ENCODE results near the gene CHAF1A.
A peak's percentile ranks its signal among the peaks of the same experiment; 100 is the strongest.

CHAF1A gene

DNA sequence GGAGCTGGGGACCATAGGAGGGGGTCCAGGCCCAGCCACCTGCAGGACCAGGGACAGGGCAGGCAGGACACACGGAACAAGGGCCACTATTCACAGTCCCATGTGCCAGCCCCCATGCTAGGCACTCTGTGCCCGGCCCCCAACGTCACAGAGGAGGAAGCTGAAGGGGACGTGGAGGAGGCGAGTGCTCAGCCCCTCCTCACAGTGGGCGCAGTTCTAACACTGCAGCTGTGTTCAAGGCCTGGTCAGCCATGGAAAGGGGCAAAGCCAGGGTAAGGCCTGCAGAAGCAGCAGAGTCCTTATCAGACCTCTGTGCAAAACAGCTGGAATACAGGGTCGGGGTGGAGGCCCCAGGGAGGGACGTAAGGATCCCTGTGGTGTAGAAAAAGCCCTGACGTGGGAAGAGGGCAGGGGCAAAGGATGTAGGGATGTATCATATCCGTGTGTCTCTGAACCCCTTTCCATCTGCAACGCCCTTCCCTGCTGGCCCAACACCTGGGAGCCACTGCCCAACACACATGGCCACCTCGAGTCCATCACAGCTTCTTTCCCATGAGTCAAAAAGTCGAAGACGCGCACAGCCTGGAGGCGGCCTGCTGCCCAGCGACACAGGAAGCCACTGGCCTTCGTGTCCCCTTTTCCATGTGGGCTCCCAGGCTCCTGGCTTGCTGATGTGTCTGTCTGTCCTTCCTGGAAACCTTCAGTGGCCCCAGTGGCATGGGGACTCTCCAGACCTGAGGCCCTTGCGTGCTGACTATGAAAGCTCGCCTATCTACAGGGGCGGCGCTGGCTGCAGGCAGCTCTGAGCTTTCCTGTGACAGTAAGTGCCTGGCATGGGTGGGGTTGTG lies 30.1 kb upstream of the CHAF1A start:
- DNase-seq (no peak), ATAC-seq (no peak)
- no peaks in the 10 kb centered on the region for H3K27me3 Mint-ChIP-seq
- peaks cover 95% of the 10 kb centered on the region for H3K4me1 Mint-ChIP-seq
- no peaks in the 10 kb centered on the region for H3K9me3 Mint-ChIP-seq
- no peak overlapping the region for H3K27ac Mint-ChIP-seq
- H3K4me3 Mint-ChIP-seq: no peak overlapping the region

DNA sequence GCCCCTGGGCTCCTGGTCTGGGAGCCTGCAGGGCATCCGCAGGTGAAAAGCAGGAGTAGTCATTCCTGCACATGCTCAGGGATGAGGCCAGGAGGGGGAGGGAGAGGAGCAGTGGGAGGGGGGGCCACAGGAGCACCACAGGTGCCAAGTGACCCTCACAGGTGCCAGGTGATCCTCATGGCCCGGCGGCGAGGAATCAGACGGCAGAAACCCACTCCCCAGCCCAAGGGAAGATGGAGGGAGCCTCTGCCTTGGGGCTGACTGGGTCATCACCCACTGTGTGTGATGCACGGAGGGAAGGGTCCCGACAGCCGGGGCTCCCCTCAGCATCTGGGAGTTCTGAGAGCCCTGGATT lies 29.4 kb upstream of the CHAF1A start:
- no peaks in the 10 kb centered on the region for H3K27me3 Mint-ChIP-seq
- H3K4me3 Mint-ChIP-seq: no peak overlapping the region
- peaks cover 95% of the 10 kb centered on the region for H3K4me1 Mint-ChIP-seq
- no peak overlapping the region for H3K27ac Mint-ChIP-seq
- DNase-seq (no peak), ATAC-seq (no peak)
- H3K9me3 Mint-ChIP-seq: no peaks in the 10 kb centered on the region

DNA sequence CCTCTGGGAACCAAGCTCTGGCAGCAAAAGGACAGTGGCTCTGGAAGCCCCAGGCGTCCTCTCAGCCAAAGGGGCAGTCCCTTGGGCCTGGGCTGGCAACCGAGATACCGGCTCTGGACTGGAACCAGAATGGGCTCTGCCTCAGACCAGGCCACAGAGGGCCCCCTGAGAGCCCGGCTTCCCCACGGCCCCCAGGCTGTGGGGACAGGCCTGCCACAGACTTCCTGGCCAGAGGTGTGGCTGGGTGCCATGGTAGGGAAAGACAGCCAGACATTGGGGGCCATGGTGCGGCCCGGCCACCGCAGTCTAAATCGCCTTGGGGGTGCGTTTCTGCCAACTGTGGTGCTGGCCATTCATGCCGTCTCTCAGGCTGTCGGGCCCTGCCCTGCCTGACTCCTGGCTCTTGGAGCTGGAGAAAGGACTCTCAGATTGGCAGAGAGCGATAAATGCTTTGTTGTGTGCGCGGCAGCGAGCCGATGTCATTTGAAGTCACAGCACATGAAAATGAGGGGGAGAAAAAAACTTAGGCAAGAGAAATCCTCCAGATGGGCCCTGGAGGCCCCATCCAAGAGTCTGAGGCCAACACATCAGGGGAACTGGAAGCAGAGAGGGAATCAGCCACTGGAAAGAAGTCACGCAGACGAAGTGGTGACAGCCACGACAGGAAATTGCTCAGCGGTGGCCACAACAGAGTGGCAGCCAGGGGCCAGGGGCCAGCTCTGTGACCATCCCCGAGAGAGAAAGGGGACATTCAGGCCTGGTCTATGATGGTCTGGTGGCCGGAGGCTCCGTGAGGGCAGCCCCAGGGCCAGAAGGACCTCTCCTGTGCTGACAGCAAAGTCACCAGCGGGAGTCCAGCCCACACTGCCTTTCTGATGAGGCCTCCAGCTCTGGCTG lies 28.6 kb upstream of the CHAF1A start:
- Mint-ChIP-seq H3K4me1 (peaks cover 95% of the 10 kb centered on the region), H3K4me3 (no peak overlapping the region), H3K9me3 (no peaks in the 10 kb centered on the region), H3K27me3 (no peaks in the 10 kb centered on the region), H3K27ac (peak overlapping the region; percentile 45 to 70)
- no peak for ATAC-seq
- DNase-seq: no peak

DNA sequence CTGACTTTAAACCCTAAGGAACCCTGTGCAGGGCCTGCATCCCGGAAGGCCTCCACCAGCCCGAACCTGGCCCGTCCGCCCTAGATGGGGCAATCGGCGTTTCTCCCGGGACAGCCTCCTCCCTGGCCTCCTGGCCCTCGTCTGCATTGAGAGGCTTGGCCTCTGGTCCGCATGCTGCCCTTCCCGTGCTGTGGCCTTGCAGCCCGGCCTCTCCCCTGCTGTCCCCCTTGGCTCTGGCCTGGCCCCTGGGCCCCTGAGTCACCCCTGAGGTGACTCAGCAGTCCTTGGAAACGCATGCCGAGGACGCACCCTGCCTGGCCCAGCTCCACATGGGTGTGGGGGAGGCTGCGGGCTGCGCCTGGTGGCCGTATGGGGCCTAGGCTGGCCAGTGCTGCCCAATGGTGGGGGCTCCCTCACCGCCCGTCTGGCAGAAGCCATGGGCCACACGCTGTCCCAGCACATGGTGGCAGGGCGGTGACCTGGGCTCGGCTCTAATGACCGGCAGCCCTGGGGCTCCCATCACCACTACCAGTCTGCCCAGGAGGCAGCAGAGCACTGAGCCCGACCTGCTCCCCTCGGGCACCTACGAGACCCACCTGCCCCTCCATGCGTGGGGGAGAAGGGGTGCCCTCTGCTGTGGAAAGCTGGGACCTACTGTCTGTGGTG lies 27.8 kb upstream of the CHAF1A start:
- H3K27me3 Mint-ChIP-seq: no peaks in the 10 kb centered on the region
- peaks cover 95% of the 10 kb centered on the region for H3K4me1 Mint-ChIP-seq
- ATAC-seq: no peak
- no peak for DNase-seq
- H3K27ac Mint-ChIP-seq: no peak overlapping the region
- H3K9me3 Mint-ChIP-seq: no peaks in the 10 kb centered on the region
- no peak overlapping the region for H3K4me3 Mint-ChIP-seq

DNA sequence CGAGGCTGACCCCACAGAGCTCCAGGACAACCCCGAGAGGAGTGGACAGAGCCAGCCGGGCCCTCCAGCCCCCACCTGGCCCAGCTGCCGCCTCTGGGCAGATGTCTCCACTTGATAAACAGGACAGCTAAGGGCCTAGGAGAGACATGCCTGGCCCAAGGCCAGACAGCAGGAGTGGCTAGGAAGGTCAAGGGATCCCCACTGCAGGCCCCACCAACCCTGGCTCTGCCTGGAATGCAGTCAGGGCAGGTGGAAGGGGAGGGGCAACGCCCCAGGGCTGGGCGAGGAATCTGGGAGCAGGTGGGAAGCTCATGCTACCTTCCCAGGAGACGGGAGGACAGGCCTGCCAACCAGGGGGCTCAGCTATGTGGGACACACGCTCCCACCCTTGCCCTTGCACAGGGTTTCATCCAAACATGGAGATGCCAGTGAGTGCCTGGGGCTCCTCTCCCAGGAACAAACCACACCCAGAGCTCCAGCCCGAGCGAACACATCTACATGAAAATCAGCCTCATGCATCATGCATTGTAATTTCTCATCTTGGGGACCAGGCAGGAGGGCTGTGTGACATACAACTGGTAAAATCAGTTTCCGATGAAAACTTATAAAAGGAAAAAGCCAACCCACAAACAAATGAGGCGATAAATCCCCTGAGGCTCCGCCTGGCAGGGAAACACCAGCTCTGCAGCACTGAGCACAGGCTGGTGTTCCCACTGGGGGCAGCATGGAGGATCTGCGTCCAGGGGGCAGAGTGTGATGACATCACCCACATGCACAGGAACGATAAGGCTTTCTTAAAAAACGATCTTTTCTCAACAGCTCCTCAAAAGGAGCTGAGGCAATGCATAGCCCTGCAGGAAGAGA lies 27.0 kb upstream of the CHAF1A start:
- peaks cover 95% of the 10 kb centered on the region for H3K4me1 Mint-ChIP-seq
- no peak overlapping the region for H3K4me3 Mint-ChIP-seq
- no peaks in the 10 kb centered on the region for H3K27me3 Mint-ChIP-seq
- ATAC-seq (no peak), DNase-seq (no peak)
- H3K27ac Mint-ChIP-seq: peak overlapping the region in 1 of 2 donors; percentile 50
- no peaks in the 10 kb centered on the region for H3K9me3 Mint-ChIP-seq

DNA sequence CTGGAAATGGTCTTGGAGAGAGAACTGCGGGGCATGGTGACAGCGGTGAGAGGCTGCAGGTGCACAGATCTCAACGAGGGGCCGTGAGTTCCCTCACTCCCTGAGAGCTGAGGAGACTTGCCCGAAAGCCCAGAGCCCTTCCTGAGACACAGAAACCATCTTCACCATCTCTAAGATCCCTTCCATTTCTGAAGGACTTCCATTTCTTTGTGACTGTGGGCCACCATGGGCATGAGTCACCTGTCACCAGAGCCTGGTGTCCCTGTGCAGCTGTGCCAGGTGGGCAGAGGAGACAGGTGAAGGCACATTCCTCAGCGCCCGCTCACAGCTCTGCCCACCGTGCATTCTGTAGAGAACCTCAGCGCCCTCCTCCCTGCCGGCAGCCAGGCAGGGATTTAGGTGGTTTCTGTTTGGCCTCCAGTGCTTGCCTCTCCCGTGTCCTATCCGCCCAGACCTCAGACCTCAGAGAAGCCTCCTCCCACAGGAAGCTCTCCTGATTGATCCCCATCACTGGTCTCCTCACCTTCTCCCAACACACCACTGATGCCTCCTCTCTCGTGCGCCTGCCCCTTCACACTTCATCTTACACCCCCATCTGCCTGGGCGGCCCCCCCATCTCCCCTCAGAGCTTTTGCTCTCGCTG lies 26.3 kb upstream of the CHAF1A start:
- peak overlapping the region in 1 of 2 donors; percentile 51 for H3K27ac Mint-ChIP-seq
- no peak for ATAC-seq

DNA sequence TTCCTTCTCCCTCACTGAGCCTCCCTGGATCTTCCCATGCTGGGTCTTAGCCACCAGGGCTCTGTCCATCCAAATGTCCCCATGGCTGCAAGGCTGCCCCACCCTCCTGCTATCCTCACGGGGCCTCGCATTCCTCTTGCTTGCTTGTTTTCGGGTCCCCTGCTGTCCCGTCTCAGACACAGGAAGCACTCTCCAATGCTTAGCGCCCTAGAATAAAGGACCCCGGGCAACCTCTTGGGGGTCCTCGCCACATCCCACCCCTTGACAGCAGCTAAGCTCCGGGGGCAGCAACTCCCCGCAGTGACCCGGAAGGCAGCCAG lies 25.8 kb upstream of the CHAF1A start:
- Mint-ChIP-seq H3K27me3 (no peaks in the 10 kb centered on the region), H3K27ac (peak overlapping the region in 1 of 2 donors; percentile 51), H3K4me1 (peaks cover 95% of the 10 kb centered on the region), H3K4me3 (peak overlapping the region in 1 of 2 donors; percentile 43), H3K9me3 (no peaks in the 10 kb centered on the region)
- ATAC-seq (no peak), DNase-seq (no peak)

More for the DNA sequence above, 26.3 kb upstream of the CHAF1A start:
- no peaks in the 10 kb centered on the region for H3K27me3 Mint-ChIP-seq
- H3K4me3 Mint-ChIP-seq: no peak overlapping the region
- H3K9me3 Mint-ChIP-seq: no peaks in the 10 kb centered on the region
- DNase-seq: no peak
- peaks cover 95% of the 10 kb centered on the region for H3K4me1 Mint-ChIP-seq

DNA sequence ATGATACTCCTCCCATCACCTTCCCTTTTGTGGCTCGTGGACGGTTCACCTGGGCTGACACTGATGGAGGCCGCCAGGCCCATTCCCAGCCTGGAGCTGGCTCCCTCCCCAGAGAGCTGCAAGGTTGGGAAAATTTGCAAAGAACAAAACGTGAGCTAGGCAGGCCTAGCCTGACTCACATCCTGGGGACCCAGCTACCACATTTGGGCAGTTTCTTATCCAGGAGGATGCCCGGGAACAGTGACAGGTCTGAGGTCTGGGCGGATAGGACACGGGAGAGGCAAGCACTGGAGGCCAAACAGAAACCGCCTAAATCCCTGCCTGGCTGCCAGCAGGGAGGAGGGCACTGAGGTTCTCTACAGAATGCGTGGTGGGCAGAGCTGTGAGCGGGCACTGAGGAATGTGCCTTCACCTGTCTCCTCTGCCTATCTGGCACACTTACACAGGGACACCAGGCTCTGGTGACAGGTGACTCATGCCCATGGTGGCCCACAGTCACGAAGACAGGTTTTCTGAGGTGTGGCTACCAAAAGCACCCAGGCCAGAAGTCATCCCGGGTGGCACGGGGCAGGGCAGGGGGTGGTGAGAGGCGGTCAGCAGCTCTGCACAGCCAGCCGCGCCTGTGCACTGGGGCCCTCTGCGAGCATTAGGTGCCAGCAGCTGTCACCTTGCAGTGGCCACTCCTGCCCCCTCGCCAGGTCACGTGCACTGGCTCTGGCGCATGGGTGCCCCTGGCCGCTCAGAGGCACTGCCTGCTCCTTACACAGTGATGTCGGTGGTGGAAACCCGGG lies 25.3 kb upstream of the CHAF1A start:
- peak overlapping the region in 1 of 2 donors; percentile 27 for H3K27ac Mint-ChIP-seq
- peak overlapping the region in 1 of 2 donors; percentile 19 for H3K4me3 Mint-ChIP-seq
- no peaks in the 10 kb centered on the region for H3K9me3 Mint-ChIP-seq
- DNase-seq (no peak), ATAC-seq (no peak)
- no peaks in the 10 kb centered on the region for H3K27me3 Mint-ChIP-seq
- peaks cover 95% of the 10 kb centered on the region for H3K4me1 Mint-ChIP-seq

DNA sequence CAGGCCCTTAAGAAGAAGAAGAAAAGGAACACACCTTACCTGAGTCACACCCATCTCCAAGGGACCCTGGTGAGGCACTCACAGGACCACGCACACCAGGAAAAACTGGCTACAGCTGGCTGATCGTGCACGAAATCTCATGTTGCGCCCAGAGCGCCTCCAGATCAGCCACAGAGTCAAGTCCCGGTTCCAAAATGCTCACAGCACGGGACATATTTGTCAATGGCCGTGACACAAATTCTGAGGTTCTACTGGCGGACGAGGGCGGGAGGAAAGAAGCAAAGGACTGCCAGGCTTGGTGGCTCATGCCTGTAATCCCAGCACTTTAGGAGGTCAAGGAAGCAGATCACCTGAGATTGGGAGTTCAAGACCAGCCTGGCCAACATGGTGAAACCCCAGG lies 23.6 kb upstream of the CHAF1A start:
- no peak for ATAC-seq

DNA sequence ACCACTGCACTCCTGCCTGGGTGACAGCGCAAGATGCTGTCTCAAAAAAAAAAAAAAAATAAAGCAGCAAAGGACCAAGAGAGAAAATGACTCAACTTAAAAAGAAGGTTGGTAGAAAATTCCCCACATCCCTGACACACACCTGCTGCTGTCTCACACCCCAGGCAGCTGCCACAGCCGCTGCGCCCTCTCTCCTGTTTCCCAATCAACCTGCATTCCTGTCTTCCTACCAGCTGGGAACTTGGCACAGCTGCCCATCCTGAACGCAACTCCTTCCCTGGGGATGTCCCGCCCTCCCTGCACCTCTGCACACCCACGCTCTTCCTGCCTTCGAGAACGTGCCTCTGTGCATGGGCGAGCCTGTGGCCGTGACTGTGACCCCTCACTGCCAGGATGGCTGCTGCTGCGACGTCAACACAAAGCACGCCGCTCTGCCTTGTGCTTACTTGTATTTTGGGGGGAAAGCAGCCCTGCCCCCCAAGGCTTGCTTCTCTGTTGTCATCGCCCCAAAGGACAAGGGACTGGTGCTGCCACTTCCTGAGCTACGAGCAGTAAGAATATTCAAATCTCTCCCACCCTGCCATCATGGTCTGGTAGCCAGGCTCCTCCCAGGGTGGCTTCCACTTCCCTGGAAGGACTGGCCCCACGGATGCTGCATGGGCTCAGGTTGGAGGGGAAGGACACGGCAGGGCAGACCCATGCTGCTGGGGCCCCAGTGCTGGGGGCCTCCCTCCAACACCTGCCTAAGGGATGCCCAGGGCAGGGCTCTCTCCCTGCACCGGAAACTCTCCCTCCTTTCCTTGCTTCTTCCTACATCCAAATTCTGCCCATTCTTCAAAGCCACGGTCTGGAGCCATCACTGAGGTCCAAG lies 22.8 kb upstream of the CHAF1A start:
- DNase-seq: peak; percentile 24 to 46
- no peaks in the 10 kb centered on the region for H3K27me3 Mint-ChIP-seq
- peak overlapping the region; percentile 73 to 87 for H3K4me3 Mint-ChIP-seq
- no peaks in the 10 kb centered on the region for H3K9me3 Mint-ChIP-seq
- peaks cover 84% of the 10 kb centered on the region for H3K4me1 Mint-ChIP-seq
- peak overlapping the region; percentile 71 to 73 for H3K27ac Mint-ChIP-seq
- ATAC-seq: peak; percentile 68

More for the DNA sequence above, 23.6 kb upstream of the CHAF1A start:
- H3K27me3 Mint-ChIP-seq: no peaks in the 10 kb centered on the region
- peak overlapping the region; percentile 73 to 87 for H3K4me3 Mint-ChIP-seq
- no peaks in the 10 kb centered on the region for H3K9me3 Mint-ChIP-seq
- no peak for DNase-seq
- no peak overlapping the region for H3K27ac Mint-ChIP-seq
- peaks cover 89% of the 10 kb centered on the region for H3K4me1 Mint-ChIP-seq

- peak overlapping the region in 1 of 2 donors; percentile 59 for H3K27ac Mint-ChIP-seq
- DNase-seq (peak; percentile 26 to 40), ATAC-seq (peak; percentile 77)
- H3K27me3 Mint-ChIP-seq: no peaks in the 10 kb centered on the region
- H3K4me3 Mint-ChIP-seq: peak overlapping the region; percentile 73 to 87
- peaks cover 78% of the 10 kb centered on the region for H3K4me1 Mint-ChIP-seq
- no peaks in the 10 kb centered on the region for H3K9me3 Mint-ChIP-seq
These were observed 22.1 kb upstream of the CHAF1A start for GRCh38 chr19:4380254-4380727.

GRCh38 chr19:4385291-4386040 lies 17.0 kb upstream of the CHAF1A start:
- H3K27ac Mint-ChIP-seq: no peak overlapping the region
- peaks cover 40% of the 10 kb centered on the region for H3K4me1 Mint-ChIP-seq

More at GRCh38 chr19:4385291-4386040, 17.0 kb upstream of the CHAF1A start:
- no peak for ATAC-seq
- no peaks in the 10 kb centered on the region for H3K27me3 Mint-ChIP-seq
- no peak overlapping the region for H3K4me3 Mint-ChIP-seq
- no peaks in the 10 kb centered on the region for H3K9me3 Mint-ChIP-seq
- DNase-seq: no peak
